Astrocyte (in vitro differentiated cells and primary cell): ENCODE measurements around the gene PTGES3.

Experiments
- EZH2 ChIP-seq: IDR thresholded peaks from 2 replicates; pipeline ENCODE4 v1.6.1; 2012; ENCODE audit warnings: mild to moderate bottlenecking, low read length, inconsistent platforms; ENCODE audit not compliant: insufficient read depth
- TF ChIP-seq, protein P1 (sequence below): IDR thresholded peaks from 2 replicates; pipeline ENCODE4 v1.5.1; 2011; ENCODE audit warnings: low read depth, mild to moderate bottlenecking, inconsistent platforms, low read length, moderate library complexity; ENCODE audit not compliant: insufficient read depth

DNA sequence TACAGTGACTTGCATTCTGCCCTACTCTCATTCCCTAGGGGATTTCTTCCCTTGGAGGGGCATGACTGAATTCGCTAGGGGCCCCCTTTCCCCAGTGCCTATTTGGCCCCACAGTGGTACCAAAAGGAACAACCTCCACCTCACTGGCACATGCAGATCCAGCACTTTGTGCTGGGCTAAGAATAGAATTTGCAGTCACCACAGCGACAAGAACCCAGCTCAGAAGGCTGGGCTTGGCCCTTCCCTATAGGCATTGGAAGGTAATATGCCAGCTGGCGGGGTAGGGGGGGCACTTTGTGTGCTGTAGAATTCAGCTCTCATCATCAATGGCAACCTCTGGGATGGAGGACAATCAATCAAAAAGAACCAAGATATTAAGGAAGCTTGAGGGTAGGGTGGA is 71.8 kb downstream of the PTGES3 start:
- TF ChIP-seq, protein P1, sequence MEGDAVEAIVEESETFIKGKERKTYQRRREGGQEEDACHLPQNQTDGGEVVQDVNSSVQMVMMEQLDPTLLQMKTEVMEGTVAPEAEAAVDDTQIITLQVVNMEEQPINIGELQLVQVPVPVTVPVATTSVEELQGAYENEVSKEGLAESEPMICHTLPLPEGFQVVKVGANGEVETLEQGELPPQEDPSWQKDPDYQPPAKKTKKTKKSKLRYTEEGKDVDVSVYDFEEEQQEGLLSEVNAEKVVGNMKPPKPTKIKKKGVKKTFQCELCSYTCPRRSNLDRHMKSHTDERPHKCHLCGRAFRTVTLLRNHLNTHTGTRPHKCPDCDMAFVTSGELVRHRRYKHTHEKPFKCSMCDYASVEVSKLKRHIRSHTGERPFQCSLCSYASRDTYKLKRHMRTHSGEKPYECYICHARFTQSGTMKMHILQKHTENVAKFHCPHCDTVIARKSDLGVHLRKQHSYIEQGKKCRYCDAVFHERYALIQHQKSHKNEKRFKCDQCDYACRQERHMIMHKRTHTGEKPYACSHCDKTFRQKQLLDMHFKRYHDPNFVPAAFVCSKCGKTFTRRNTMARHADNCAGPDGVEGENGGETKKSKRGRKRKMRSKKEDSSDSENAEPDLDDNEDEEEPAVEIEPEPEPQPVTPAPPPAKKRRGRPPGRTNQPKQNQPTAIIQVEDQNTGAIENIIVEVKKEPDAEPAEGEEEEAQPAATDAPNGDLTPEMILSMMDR: no peak
- no peak for TF ChIP-seq EZH2
